Ovary (tissue), 9 donors: ENCODE results near the gene PTPN3. TPM values are rescaled to one million over a fixed set of nuclear protein-coding genes. Genes with fewer than 3 reads are reported as not detected.

Experiments used
- DNase-seq, 5 donors: peaks; one replicate each; pipeline ENCODE4 v3.0.0-alpha.2; 2019 to 2020
- H3K27ac ChIP-seq, 2 donors: fragments of 200-600 bp; one replicate each; pipeline versions ENCODE4 v1.5.1 to v1.8.0; 2019 to 2022
- H3K27me3 ChIP-seq: fragments of 200-600 bp; one replicate; pipeline ENCODE4 v1.8.0; 2022
- H3K36me3 ChIP-seq: fragments of 200-600 bp; sonication (generic); one replicate; pipeline ENCODE4 v1.5.1; 2019
- H3K4me1 ChIP-seq: one replicate; pipeline ENCODE4 v1.8.1; 2013; ENCODE audit warnings: mild to moderate bottlenecking, moderate library complexity; ENCODE audit not compliant: insufficient read depth
- H3K4me3 ChIP-seq: fragments of 200-600 bp; sonication (generic); one replicate; pipeline ENCODE4 v1.5.1; 2017
- H3K9me3 ChIP-seq, 2 donors: fragments of 200-600 bp in 1 of 2; sonication (generic) in 1 of 2; one replicate each; pipeline versions ENCODE4 v1.5.1 to v1.8.1; 2013 to 2019; ENCODE audit warnings: mild to moderate bottlenecking in 1 of 2, moderate library complexity in 1 of 2
- CTCF ChIP-seq, 3 donors: fragments of 450-650 bp in 2 of 3; fragments of 200-600 bp in 1 of 3; IDR thresholded peaks; one replicate each; pipeline versions ENCODE4 v1.5.1 to v1.8.0; 2016 to 2022; ENCODE audit warnings: antibody characterized with exemption in 3 of 3, mild to moderate bottlenecking in 1 of 3
- EP300 ChIP-seq: sonication (generic); formaldehyde crosslinking; IDR thresholded peaks from one replicate; pipeline ENCODE4 v1.6.1; 2017; ENCODE audit warnings: antibody characterized with exemption
- POLR2A ChIP-seq: fragments of 450-650 bp; IDR thresholded peaks from one replicate; pipeline ENCODE4 v1.6.1; 2017; ENCODE audit warnings: antibody characterized with exemption, mild to moderate bottlenecking, moderate library complexity
- WGBS, 3 donors: extraction: QIAGEN DNeasy Blood & Tissue Kit in 1 of 3; methylation state at CpG; one replicate each; pipeline versions ENCODE4 v1.1.5 to v1.1.7; 2013 to 2017; 5-methylcytosine and 5-hydroxymethylcytosine counted together
- intact Hi-C, 4 donors: fragments of 100-400 bp; cut with DNase I; formaldehyde crosslinking; loops; one replicate each; pipeline versions ENCODE4 v1.11.0 to v1.15.1; 2022 to 2023
- polyA plus RNA-seq, 2 donors: library from polyadenylated mRNA; stranded (reverse); fragments of 200-250 nt in 1 of 2; fragments of 350-450 nt in 1 of 2; fragmentation: Illumina TruSeq in 1 of 2; extraction: RNeasy Lipid Tissue Mini Kit (QIAGEN cat#74804) in 1 of 2; gene quantifications; one replicate each; pipeline ENCODE4 v1.2.3, GENCODE V29; 2013 to 2014
- total RNA-seq, 7 donors: library from RNA; depleted of rRNA in 2 of 7; stranded (reverse); fragments of >200 nt in 2 of 7; fragmentation: NEBNext Ultra II Directional in 3 of 7; extraction: Animal tissue kit (Norgen Biotek cat#: 25700) in 3 of 7; gene quantifications; one replicate each; pipeline versions ENCODE4 v1.1.0 to v1.2.4, GENCODE V29; 2016 to 2023
- donor health status: DM: no; HTN: no; CAD: no; lungs with moderate emphysema.
- donor health status: DM: no; HTN: no; CAD: no.
- donor health status: Bipolar disorder and iron deficiency.
- donor health status: DM: yes; HTN: yes; CAD: no.
- donor health status: DM: no; HTN: no; CAD: no.
- donor health status: DM: yes; HTN: yes; CAD: no.

The PTPN3 gene
- total and polyA plus RNA-seq, 9 donors: 0.20 to 17.8 (median 1.6) TPM

GRCh38 chr9:109474170-109474569, 23.9 kb downstream of the PTPN3 start:
- 87 to 91% (median 91%) methylated on average over 7 of the region's 7 CpGs for WGBS, 3 donors
- H3K27ac ChIP-seq: no peak overlapping the region
- H3K27me3 ChIP-seq: no peaks in the 10 kb centered on the region
- H3K4me1 ChIP-seq: no peaks in the 10 kb centered on the region
- no peaks in the 10 kb centered on the region for H3K9me3 ChIP-seq
- intact Hi-C loops: no loop called here
- TF ChIP-seq POLR2A (no peak), CTCF (IDR thresholded peaks at IDR 0.05) (no peak), EP300 (no peak)
- DNase-seq: no peak
- H3K4me3 ChIP-seq: no peak overlapping the region
- H3K36me3 ChIP-seq: no peaks in the 10 kb centered on the region

- intact Hi-C loops: no loop called here
These were observed 24.8 kb downstream of the PTPN3 start for GRCh38 chr9:109473329-109473728.

GRCh38 chr9:109471475-109472393, 26.4 kb downstream of the PTPN3 start:
- intact Hi-C loops: no loop called here

More at GRCh38 chr9:109473329-109473728, 24.8 kb downstream of the PTPN3 start:
- H3K27ac ChIP-seq: no peak overlapping the region
- no peaks in the 10 kb centered on the region for H3K9me3 ChIP-seq
- H3K4me3 ChIP-seq: no peak overlapping the region
- no peak for DNase-seq
- no peaks in the 10 kb centered on the region for H3K4me1 ChIP-seq
- no peaks in the 10 kb centered on the region for H3K27me3 ChIP-seq
- WGBS, 3 donors: 70 to 80% (median 71%) methylated on average over 7 of the region's 7 CpGs
- TF ChIP-seq CTCF (IDR thresholded peaks at IDR 0.05) (no peak), EP300 (no peak), POLR2A (no peak)
- no peaks in the 10 kb centered on the region for H3K36me3 ChIP-seq

More at GRCh38 chr9:109471475-109472393, 26.4 kb downstream of the PTPN3 start:
- Histone ChIP-seq H3K9me3 (no peaks in the 10 kb centered on the region), H3K4me1 (no peaks in the 10 kb centered on the region), H3K4me3 (no peak overlapping the region), H3K36me3 (no peaks in the 10 kb centered on the region), H3K27ac (no peak overlapping the region), H3K27me3 (no peaks in the 10 kb centered on the region)
- 57 to 64% (median 58%) methylated on average over 5 of the region's 5 CpGs for WGBS, 3 donors
- no peak for TF ChIP-seq CTCF (IDR thresholded peaks at IDR 0.05)
- no peak for TF ChIP-seq EP300
- TF ChIP-seq POLR2A: no peak
- no peak for DNase-seq
